GM23248 (cell line): ENCODE results near the gene MMP7.

ENCODE experiments used
- EZH2 ChIP-seq: fragments of 200-600 bp; sonication (generic); IDR thresholded peaks from 2 replicates; pipeline ENCODE4 v1.6.1; 2018; ENCODE audit warnings: antibody characterized with exemption, mild to moderate bottlenecking; ENCODE audit not compliant: insufficient read depth, poor library complexity, severe bottlenecking
- EZH2phosphoT487 ChIP-seq: fragments of 200-600 bp; sonication (generic); IDR thresholded peaks from 2 replicates; pipeline ENCODE4 v1.6.1; 2018; ENCODE audit warnings: antibody characterized with exemption, moderate library complexity, mild to moderate bottlenecking, low read depth; ENCODE audit not compliant: insufficient read depth

- TF ChIP-seq EZH2 (no peak), EZH2phosphoT487 (no peak)
Observed at GRCh38 chr11:102546923-102547471, 16.4 kb upstream of the MMP7 start.
